Effector memory CD8-positive, alpha-beta T cell (primary cell): ENCODE measurements around the gene BRAT1.
A peak's percentile ranks its signal among the peaks of the same experiment; 100 is the strongest.
"Not testable (repeated sequence)": the region's sequence is repeated elsewhere in the genome, so short reads cannot be mapped to it uniquely, and the experiment has no call there.

Source experiments
- ATAC-seq: fragments of 150-1000 bp; cut with Tn5 transposase; replicated peaks from 2 replicates; pipeline ENCODE4 v1.10.0; 2021; ENCODE audit warnings: mild to moderate bottlenecking, moderate library complexity
- DNase-seq, 3 experiments: peaks; one replicate each; pipeline ENCODE4 v3.0.0; 2021
- H3K27ac Mint-ChIP-seq, 2 donors: one replicate each; pipeline ENCODE4 v1.8.0; 2022; ENCODE audit warnings: mild to moderate bottlenecking in 2 of 2, mixed read lengths in 2 of 2, moderate library complexity in 2 of 2
- H3K27me3 Mint-ChIP-seq, 2 donors: one replicate each; pipeline ENCODE4 v1.8.0; 2022; ENCODE audit warnings: mixed read lengths in 2 of 2
- H3K36me3 Mint-ChIP-seq: one replicate; pipeline ENCODE4 v1.8.0; 2022; ENCODE audit warnings: mild to moderate bottlenecking, moderate library complexity, mixed read lengths; ENCODE audit not compliant: insufficient read depth
- H3K4me1 Mint-ChIP-seq, 2 donors: one replicate each; pipeline ENCODE4 v1.8.0; 2022; ENCODE audit warnings: low read depth in 2 of 2, mixed read lengths in 2 of 2
- H3K4me3 Mint-ChIP-seq, 2 donors: one replicate each; pipeline ENCODE4 v1.8.0; 2022; ENCODE audit warnings: mild to moderate bottlenecking in 2 of 2, mixed read lengths in 2 of 2, moderate library complexity in 2 of 2
- H3K9me3 Mint-ChIP-seq, 2 donors: one replicate each; pipeline ENCODE4 v1.8.0; 2022; ENCODE audit warnings: mixed read lengths in 2 of 2

The BRAT1 gene

DNA sequence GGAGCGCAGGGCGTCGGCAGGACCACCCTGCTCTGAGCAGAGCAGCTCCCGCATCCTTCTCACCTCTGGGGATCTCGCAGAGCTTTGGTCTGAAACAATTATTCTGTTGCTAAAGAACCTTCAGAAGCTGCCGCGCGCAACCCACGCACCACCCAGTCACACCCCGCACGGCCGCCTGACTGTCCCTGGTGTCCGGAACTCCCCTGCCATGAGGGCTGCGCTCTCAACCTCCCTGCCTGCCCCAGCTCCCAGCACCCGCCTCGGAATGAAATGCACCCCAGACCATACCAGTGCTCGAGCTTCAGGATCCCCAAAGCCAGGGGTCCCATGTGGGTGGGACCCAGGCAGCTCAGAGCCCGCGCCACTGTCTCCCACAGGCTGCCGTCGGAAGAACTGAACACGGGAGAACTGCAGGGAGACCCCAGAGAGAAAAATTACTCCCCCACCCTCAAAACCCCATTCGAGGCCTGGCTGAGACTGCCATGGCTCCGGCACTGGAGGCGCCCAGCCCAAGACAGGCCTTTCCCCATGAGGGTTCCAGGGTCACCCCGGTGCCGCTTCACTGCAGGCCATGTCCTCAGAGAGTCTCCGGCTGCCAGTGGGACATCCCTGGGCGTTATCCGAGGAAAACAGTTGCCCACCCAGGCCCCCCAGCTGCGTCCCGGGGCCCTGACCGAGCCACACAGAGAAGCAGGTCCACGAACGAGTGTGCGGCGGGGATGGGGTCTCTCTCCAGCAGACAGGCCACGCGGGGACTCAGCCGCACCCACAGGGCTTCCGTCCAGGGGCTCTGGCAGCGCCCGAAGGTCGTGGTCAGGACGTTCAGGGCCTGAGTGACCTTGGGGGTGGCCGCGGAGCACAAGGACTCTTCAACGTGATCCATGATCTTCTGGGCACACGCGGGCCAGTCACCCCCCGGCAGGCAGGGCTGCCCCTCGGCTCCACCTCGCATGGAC lies 12.1 kb downstream of the BRAT1 start:
- peaks cover 3 to 7% of the 10 kb centered on the region in 2 donors for H3K4me1 Mint-ChIP-seq
- H3K4me3 Mint-ChIP-seq: peak overlapping the region in 1 of 2 donors; percentile 56
- H3K9me3 Mint-ChIP-seq: no peaks in the 10 kb centered on the region
- peak overlapping the region in 1 of 2 donors; percentile 90 for H3K27ac Mint-ChIP-seq
- H3K27me3 Mint-ChIP-seq: no peaks in the 10 kb centered on the region
- DNase-seq: no peak
- peaks cover 100% of the 10 kb centered on the region for H3K36me3 Mint-ChIP-seq
- ATAC-seq: no peak

DNA sequence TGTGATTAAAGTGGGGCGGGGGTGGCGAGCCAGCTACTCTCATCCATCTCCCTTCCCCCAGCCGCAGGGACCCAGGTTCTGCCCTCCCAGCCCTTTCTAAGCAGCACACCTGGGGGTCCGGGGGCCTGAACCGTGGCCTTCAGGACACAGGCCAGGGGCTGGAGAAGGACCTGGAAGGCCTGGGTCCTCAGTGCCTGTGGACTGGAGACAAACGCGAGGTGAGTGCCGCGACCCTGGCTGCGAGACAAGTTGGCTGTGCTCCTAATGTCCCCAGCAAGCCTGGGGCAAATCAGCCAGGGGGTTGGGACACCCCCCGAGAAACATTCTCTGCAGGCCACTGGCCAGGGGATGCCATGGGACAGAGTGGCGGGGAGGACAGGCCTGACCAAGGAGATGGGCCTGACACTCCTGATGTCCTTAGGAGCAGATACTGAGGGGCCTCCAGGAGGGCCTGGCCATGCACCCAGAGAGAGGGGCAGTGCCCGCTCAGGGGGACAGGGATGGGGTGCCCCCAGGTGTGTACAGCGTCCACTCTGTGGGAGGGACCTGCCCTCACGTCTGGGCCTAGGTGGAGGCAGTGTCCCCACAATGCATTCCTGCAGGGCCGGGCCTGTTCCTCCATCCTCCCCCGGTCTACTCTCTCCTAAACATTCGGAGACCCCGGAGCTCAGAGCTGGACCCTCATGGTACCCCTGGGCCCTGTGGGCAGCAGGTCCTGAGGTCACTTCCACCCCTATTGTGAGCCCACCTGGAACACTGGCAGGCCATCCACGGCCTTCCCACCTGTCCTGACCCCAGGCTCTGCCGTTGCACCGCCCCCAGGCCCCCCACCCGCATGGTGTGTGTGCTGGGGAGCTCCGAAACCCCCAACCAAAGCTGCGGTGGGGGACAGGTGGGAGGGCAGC lies 13.1 kb downstream of the BRAT1 start:
- no peak overlapping the region for H3K4me3 Mint-ChIP-seq
- H3K27me3 Mint-ChIP-seq: no peaks in the 10 kb centered on the region
- DNase-seq: no peak
- peaks cover 0 to 6% of the 10 kb centered on the region in 2 donors for H3K4me1 Mint-ChIP-seq
- peak overlapping the region in 1 of 2 donors; percentile 90 for H3K27ac Mint-ChIP-seq
- no peaks in the 10 kb centered on the region for H3K9me3 Mint-ChIP-seq
- no peak for ATAC-seq
- H3K36me3 Mint-ChIP-seq: peaks cover 100% of the 10 kb centered on the region

DNA sequence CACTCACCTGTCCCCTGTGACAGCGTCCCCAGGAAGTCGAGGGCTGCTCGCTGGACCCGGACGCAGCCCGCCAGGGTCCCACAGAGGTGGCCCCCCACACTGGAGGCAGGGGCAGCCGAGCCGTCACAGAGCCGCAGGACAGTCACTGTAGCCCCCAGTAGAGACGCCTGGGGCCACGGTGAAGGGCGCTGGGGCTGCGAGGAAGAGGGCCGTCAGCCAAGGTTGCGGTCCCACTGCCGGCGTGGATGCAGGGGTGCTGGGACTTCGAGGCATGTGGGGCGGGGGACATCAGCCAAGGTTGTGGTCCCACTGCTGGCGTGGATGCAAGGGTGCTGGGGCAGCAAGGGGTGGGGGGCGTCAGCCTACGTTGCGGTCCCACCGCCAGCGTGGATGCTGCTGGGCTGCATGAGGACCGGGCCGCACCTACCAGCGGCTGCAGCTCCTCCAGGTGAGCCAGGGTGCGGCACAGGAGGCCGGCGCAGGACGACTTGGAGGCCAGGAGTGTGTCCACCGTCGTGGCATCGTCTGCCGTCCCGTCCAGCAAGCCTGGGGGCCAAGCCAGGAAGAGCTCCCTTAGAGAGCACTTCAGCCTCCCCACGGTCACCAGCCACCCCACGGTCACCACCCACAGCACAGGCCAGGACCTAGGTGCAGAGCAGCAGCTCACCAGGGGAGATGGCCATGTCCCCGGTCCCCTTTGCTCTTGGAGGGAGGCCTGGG lies 13.9 kb downstream of the BRAT1 start:
- DNase-seq (no peak), ATAC-seq (no peak)
- Mint-ChIP-seq H3K27ac (peak overlapping the region in 1 of 2 donors; percentile 90), H3K36me3 (peaks cover 95% of the 10 kb centered on the region), H3K4me1 (peaks cover 0 to 6% of the 10 kb centered on the region in 2 donors), H3K4me3 (no peak overlapping the region), H3K27me3 (no peaks in the 10 kb centered on the region), H3K9me3 (no peaks in the 10 kb centered on the region)

DNA sequence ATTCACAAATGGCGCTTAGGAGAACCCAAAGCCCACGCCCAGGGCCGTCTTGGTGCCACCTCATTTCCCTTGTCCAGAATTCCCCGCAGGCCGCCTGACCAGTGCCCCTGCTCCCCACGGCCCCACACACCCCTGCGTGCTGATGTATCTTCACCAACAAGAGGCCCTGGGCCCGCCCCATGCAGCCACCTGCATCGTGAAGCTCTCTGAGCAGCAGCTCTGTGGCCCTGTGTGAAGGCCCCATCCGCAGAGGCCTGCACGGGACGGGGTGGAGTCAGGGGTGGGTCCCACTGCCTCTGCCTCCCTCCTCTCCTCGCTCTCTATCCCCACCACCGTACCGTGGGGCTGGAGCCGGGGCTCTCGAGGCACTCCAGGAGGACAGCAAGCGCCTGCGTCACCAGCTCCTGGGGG lies 14.7 kb downstream of the BRAT1 start:
- ATAC-seq (peak; percentile 15), DNase-seq (no peak)
- Mint-ChIP-seq H3K9me3 (no peaks in the 10 kb centered on the region), H3K27ac (peak overlapping the region in 1 of 2 donors; percentile 90), H3K4me3 (no peak overlapping the region), H3K4me1 (peaks cover 0 to 6% of the 10 kb centered on the region in 2 donors), H3K36me3 (peaks cover 88% of the 10 kb centered on the region), H3K27me3 (no peaks in the 10 kb centered on the region)

DNA sequence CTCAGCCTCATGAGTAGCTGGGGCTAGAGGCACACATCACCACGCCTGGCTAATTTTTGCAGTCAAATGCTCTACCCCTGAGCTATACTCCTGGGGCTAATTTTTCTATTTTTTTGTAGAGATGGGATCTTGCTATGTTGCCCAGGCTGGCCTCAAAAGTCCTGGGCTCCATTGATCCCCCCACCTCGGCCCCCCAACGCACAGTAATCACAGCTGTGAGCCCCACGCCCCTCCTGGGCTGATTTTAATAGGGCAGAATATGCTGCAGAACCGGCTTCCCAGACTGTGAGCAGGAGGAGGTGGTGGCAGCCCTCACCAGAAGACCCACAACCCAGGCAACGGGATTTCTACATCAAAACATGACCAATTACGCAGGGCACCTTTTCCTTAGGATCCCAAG lies 15.2 kb downstream of the BRAT1 start:
- Mint-ChIP-seq H3K9me3 (no peaks in the 10 kb centered on the region), H3K4me1 (peaks cover 0 to 6% of the 10 kb centered on the region in 2 donors), H3K4me3 (no peak overlapping the region), H3K27ac (peak overlapping the region in 1 of 2 donors; percentile 90), H3K36me3 (peaks cover 88% of the 10 kb centered on the region), H3K27me3 (no peaks in the 10 kb centered on the region)
- ATAC-seq: no peak
- DNase-seq: no peak

DNA sequence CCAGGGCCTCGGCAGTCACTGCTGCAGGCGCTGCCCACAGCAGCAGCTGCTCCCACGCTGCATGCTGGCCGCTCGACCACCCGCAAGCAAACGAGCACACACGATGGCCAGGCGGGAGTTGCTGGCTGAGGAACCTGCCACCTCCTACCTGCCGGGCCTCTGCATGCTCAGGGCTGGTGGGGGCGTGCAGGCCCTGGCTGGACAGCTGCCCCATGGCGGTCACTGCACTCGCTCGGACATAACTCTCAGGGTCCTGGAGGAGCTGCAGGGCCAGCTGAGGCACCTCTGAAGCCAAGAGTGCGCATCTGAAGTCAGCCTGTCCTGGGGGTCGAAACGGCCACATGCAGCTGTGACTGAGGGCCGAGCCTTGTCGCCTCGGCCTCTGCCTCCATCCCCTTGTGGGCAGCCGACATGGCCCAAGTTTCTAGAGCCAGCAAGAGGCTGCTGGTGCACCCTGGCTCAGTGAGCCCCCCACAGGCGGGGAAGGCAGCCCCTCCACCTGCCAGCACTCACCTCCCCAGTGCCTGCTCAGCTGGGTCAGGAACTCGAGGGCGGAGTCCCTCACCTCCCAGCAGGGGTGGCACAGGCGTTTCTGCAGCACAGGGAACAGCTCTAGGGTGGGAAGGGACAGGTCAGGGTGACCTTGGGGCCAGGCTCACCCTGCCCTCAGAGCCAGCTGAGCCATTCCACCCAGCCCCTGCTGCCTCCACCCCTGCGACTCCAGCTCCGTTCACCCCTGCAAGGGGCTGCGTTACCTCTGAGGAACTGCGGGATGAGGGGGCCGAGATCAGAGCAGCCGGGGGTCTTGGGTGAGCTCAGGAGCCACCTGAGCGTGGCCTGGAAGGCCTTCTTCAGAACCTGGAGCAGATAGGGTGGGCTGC lies 16.1 kb downstream of the BRAT1 start:
- Mint-ChIP-seq H3K27ac (peak overlapping the region in 1 of 2 donors; percentile 90), H3K4me3 (peak overlapping the region in 1 of 2 donors; percentile 27)

DNA sequence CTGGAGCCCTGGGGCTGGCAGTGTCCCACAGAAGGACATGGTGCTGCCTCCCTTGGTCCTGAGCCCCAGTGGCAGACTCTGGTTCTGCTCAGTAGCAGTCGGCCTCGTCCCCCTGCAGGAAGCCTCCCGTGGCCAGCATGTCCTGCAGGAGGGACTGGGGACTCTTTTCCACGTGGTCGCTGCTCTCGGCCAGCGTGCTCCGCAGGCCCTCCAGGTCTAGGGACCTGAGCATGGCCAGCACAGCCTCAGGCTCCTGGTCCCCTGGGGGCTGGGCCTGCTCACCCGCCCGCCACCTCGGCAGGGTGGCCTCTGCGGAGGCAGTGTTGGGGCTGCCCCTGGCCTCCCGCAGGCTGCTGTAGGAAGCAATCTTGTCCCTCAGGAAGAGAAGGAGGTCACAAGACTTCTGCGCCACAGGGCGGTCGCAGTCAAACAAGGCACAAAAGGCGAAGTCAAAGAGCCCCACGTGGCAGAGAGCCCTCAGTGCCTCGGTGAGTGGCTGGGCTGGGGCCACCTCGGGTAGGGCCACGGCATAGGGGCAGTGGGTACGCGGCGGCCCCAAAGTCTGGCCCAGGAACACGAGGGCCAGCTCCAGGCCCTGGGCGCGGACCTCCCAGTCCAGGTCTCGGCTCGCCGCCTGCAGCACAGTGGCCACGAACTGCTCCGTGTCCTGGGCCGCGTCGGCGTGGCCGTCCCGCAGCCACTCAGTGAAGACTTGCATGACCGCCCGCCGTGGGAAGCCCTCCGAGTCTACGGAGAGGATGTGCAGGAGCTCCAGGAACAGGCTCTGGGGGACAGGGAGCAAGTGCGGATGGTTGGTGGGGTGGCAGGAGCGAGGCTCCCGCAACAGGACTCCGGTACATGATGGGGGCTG lies 17.1 kb downstream of the BRAT1 start:
- Mint-ChIP-seq H3K27ac (peak overlapping the region in 1 of 2 donors; percentile 90), H3K4me1 (peaks cover 0 to 3% of the 10 kb centered on the region in 2 donors), H3K4me3 (no peak overlapping the region), H3K36me3 (peaks cover 81% of the 10 kb centered on the region), H3K9me3 (no peaks in the 10 kb centered on the region), H3K27me3 (no peaks in the 10 kb centered on the region)
- DNase-seq: no peak
- no peak for ATAC-seq

More for the DNA sequence above, 16.1 kb downstream of the BRAT1 start:
- no peaks in the 10 kb centered on the region for H3K9me3 Mint-ChIP-seq
- peaks cover 88% of the 10 kb centered on the region for H3K36me3 Mint-ChIP-seq
- ATAC-seq (no peak), DNase-seq (no peak)
- H3K4me1 Mint-ChIP-seq: peaks cover 0 to 3% of the 10 kb centered on the region in 2 donors
- no peaks in the 10 kb centered on the region for H3K27me3 Mint-ChIP-seq

DNA sequence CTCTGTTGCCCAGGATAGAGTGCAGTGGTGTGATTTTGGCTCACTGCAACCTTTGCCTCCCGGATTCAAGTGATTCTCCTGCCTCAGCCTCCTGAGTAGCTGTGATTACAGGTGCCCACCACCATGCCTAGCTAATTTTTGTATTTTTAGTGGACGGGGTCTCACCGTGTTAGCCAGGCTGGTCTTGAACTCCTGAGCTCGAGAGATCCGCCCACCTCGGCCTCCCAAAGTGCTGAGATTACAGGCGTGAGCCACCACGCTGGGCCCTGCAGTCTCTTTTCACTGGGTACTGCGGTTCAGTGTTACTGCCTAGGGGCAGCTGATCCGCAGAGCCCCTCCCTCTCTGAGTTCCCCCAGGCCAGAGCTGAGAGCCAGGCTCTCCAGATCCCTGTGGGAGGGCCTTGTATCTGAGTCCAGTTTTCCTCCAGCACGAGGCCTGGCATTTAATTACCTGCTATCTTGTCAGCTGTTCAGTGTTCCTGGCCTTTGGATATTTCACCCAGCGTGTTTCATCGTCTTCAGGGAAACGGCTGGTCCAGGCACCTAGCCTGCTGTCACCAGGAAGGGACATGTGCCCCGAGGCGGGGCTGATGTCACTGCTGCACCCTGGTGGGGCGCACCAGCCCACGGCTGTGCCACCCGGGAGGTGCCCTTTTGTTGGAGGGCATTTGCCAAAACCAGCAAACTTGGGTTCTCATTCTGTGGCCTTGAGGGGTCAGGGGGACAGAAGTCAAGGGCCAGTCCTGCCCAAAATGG lies 19.3 kb downstream of the BRAT1 start:
- DNase-seq, H3K4me1 Mint-ChIP-seq, H3K9me3 Mint-ChIP-seq, ATAC-seq, H3K27me3 Mint-ChIP-seq, H3K4me3 Mint-ChIP-seq: not testable (repeated sequence)
- peak overlapping the region in 1 of 2 donors; percentile 63 for H3K27ac Mint-ChIP-seq
- peaks cover 80% of the 10 kb centered on the region for H3K36me3 Mint-ChIP-seq

DNA sequence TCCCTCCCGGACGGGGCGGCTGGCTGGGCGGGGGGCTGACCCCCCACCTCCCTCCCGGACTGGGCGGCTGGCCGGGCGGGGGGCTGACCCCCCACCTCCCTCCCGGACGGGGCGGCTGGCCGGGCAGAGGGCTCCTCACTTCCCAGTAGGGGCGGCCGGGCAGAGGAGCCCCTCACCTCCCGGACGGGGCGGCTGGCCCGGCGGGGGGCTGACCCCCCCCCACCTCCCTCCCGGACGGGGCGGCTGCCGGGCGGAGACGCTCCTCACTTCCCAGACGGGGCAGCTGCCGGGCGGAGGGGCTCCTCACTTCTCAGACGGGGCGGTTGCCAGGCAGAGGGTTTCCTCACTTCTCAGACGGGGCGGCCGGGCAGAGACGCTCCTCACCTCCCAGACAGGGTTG lies 21.1 kb downstream of the BRAT1 start:
- H3K27ac Mint-ChIP-seq: peak overlapping the region in 1 of 2 donors; percentile 63
- H3K27me3 Mint-ChIP-seq, H3K9me3 Mint-ChIP-seq, DNase-seq, H3K4me3 Mint-ChIP-seq, ATAC-seq: not testable (repeated sequence)
- peaks cover 80% of the 10 kb centered on the region for H3K36me3 Mint-ChIP-seq
- H3K4me1 Mint-ChIP-seq: peaks cover 13 to 21% of the 10 kb centered on the region in 2 donors

DNA sequence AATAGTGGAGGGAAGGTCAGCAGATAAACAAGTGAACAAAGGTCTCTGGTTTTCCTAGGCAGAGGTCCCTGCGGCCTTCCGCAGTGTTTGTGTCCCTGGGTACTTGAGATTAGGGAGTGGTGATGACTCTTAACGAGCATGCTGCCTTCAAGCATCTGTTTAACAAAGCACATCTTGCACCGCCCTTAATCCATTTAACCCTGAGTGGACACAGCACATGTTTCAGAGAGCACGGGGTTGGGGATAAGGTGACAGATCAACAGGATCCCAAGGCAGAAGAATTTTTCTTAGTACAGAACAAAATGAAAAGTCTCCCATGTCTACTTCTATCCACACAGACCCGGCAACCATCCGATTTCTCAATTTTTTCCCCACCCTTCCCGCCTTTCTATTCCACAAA lies 21.8 kb downstream of the BRAT1 start:
- H3K27ac Mint-ChIP-seq: peak overlapping the region in 1 of 2 donors; percentile 87
- peaks cover 20 to 27% of the 10 kb centered on the region in 2 donors for H3K4me1 Mint-ChIP-seq
- H3K36me3 Mint-ChIP-seq: peaks cover 80% of the 10 kb centered on the region
- not testable (repeated sequence) for DNase-seq, H3K4me3 Mint-ChIP-seq, H3K27me3 Mint-ChIP-seq, ATAC-seq, H3K9me3 Mint-ChIP-seq

DNA sequence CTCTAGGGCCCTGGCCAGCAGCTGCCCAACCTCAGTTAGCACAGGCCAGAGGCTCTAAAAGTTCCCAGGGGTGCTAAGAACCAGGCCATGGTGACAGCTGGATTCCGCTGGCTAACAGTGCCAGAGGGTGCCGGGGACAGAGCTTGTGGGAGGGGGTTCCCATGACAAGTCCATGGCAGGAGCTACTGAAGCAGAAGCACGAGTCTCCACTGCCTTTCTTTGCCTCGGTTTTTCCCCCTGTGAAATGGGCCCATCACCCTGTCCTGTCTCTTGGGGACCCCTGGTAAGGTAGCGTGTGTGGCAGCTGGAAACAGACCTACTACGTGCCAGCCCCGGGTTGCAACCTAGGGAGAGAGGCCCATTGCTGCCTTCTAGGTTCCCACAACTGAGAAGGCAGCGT lies 22.5 kb downstream of the BRAT1 start:
- not testable (repeated sequence) for H3K27me3 Mint-ChIP-seq, ATAC-seq, H3K9me3 Mint-ChIP-seq, DNase-seq
- H3K27ac Mint-ChIP-seq: peak overlapping the region in 1 of 2 donors; percentile 87
- H3K4me1 Mint-ChIP-seq: peaks cover 27 to 34% of the 10 kb centered on the region in 2 donors
- peak overlapping the region in 1 of 2 donors; percentile 27 for H3K4me3 Mint-ChIP-seq
- peaks cover 80% of the 10 kb centered on the region for H3K36me3 Mint-ChIP-seq
